Jurkat, Clone E6-1 (cell line): ENCODE measurements around the gene CGREF1.

Source experiments
- DNase-seq: peaks from one replicate; pipeline ENCODE4 v3.0.0-alpha.2; 2011; ENCODE audit warnings: low read depth, low spot score
- H3K4me3 ChIP-seq: 2 replicates; pipeline ENCODE4 v1.5.1; 2011; ENCODE audit warnings: mild to moderate bottlenecking, low read length, control low read depth, moderate library complexity

CGREF1 gene

GRCh38 chr2:27092696-27093429 lies 26.1 kb downstream of the CGREF1 start:
- H3K4me3 ChIP-seq, result no peak overlapping the region
- DNase-seq, result no peak

DNA sequence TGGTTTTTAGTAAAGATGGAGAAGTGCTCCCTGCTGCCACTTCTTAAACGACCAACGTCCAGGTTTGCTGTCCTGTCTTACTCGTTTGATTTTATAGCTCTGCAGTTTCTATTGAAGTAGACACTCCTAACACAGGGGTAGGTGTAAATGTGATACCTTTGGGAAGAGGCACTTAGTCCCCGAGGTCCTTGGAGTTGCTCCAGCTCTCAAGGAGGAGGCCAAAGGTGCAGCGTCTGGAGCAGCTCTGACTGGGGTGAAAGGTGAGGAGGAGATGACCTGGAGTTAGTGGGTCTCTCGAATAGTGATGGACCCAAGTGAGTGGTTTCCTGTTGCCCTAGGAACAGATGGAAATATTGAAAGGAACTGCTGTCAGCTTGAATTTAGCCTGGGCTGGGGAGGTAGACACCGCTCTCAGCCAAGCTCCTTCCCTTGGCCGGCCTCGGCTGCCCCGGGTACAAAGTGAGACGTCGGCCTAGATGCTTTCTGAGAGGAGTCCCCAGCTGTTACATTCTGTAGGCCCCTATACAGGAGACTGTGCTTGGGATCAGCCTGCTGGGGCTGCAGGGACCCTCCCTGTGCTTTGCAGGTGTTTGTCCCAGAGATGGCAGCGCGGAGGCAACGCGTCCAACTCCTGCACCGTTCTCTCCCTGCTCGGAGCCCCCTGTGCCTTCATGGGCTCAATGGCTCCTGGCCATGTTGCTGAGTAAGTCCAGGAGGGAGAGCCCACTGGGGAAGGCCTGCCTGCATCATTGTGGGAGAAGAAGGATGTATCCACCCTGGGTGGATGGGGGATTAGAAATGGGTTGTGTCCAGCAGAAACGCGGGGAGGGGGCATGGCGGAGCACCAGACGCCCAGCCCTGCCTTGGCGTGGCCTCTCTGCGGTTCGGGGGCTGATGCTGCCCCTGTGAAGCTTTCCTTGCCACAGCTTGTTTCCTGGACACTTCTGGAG lies 26.9 kb downstream of the CGREF1 start:
- DNase-seq, result no peak
- H3K4me3 ChIP-seq, result no peak overlapping the region

- no peak for DNase-seq
- H3K4me3 ChIP-seq, result no peak overlapping the region
Measured at GRCh38 chr2:27089111-27089954, 29.6 kb downstream of the CGREF1 start.

DNA sequence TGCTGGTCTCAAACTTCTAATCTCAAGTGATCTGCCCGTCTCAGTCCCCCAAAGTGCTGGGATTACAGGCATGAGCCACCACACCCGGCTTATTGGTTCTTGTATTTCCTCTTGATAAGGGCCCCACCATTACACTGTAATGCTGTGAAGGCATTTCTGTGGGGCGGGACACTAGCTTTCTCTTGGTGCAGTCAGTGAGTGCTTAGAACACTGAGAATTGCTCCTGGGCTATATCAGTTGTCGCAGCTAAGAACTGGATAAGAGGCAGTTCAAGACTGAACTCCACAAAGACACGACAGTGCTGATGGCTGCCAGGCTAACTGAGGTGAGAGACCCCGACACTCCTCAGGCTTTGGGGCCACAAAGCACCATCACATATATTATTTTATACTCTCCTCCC lies 30.3 kb downstream of the CGREF1 start:
- DNase-seq, result no peak
- no peak overlapping the region for H3K4me3 ChIP-seq

GRCh38 chr2:27087823-27088410 lies 31.0 kb downstream of the CGREF1 start:
- DNase-seq, result no peak
- no peak overlapping the region for H3K4me3 ChIP-seq

DNA sequence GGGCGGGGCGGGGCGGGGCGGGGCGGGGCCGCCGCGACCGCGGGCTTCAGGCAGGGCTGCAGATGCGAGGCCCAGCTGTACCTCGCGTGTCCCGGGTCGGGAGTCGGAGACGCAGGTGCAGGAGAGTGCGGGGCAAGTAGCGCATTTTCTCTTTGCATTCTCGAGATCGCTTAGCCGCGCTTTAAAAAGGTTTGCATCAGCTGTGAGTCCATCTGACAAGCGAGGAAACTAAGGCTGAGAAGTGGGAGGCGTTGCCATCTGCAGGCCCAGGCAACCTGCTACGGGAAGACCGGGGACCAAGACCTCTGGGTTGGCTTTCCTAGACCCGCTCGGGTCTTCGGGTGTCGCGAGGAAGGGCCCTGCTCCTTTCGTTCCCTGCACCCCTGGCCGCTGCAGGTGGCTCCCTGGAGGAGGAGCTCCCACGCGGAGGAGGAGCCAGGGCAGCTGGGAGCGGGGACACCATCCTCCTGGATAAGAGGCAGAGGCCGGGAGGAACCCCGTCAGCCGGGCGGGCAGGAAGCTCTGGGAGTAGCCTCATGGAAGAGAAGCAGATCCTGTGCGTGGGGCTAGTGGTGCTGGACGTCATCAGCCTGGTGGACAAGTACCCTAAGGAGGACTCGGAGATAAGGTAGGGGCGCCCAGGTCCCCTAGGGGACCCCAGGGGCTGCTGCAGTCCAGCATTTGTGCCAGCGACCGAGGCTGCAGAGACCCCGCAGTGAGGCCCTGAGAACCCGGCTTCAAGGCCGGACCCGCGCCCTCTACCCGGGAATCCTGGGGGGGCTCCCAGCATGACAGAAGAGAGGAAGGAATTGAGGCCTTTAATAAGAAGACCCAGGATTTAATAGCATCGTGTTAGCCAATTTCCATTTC lies 32.0 kb downstream of the CGREF1 start, which contains the start of gene KHK:
Gene KHK, plus strand, starts transcription at position 49 of the 870 bp plus-strand sequence. Its CDS starts 488 bp downstream, at position 537.
- DNase-seq, result no peak
- peak within 1 kb of the TSS; percentile 55 for H3K4me3 ChIP-seq

- peak; percentile 89 for DNase-seq
- H3K4me3 ChIP-seq, result peak overlapping the region; percentile 55
Measured at GRCh38 chr2:27086090-27086723, 32.7 kb downstream of the CGREF1 start.

DNA sequence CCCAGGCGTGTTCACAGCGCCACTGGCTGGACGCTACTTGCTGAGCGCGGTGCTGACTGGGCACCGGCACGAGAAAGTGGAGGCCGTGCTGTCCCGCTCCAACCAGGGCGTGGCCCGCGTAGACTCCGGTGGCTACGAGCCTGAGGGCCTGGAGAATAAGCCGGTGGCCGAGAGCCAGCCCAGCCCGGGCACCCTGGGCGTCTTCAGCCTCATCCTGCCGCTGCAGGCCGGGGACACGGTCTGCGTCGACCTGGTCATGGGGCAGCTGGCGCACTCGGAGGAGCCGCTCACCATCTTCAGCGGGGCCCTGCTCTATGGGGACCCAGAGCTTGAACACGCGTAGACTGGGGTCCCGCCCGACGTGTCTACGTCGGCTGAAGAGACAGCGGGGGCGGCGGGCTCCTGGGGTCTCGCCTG lies 33.2 kb downstream of the CGREF1 start:
- no peak overlapping the region; the same call in 1 of the 2 replicates for H3K4me3 ChIP-seq
- no peak for DNase-seq

DNA sequence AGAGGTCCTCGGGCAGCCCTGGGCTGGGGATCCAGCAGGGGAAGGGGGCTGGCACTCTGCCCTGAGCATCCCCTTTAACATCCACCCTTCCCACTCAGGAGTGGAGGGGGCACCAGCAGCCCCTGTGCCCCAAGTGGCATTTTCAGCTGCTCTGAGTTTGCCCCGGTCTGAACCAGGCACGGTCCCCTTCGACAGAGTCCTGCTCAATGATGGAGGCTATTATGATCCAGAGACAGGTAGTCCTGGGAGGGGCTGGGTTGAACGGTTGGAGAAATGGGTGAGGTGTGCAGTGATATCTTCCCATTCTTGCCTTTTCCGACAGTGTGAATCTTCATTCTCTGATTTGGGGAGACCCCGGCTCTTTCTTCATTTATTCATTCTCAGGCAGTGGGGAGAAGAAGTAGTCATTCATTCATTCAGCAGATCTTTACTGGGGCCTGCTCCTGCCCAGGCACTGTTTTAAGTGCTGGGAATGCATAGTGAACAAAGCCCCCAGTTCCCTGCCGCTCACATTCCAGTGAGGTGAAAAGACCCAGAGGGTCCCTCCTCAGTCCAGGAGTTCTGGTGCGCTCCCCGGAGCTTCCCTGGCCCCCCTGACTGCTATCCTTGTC lies 33.8 kb downstream of the CGREF1 start:
- no peak for DNase-seq
- no peak overlapping the region for H3K4me3 ChIP-seq

DNA sequence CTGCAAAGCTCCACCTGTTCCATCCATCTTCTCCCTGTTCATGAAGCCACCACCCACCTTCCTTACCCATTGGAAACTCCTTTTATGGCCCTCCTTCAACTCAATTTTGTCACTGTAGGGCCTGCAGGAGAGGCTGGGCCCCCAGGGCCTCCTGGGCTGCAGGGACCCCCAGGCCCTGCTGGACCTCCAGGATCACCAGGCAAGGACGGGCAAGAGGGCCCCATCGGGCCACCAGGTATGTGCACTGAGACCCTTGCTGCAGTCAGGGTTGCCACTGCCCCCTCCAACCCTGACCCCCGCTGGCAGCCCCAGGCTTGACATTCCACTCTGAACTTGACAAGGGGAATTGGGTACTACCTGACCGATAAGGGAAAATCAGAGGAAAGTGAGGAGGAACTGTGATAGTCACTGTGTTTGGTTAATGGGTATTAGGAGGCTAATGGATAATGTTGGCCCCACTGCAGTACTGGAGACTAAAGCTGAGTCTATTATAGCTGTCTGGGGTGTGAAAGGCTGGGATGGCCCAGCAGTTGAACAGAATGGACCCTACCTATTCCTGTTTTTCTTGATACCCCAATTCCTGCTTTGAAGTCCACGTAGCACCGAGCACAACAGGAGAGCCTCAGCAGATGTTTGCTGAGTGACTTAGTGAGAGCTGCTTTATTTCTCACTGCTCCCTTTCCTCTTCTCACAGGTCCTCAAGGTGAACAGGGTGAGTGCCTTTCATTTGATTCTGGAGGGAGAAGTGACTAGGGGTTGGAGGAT lies 34.4 kb downstream of the CGREF1 start:
- DNase-seq, result no peak
- H3K4me3 ChIP-seq, result no peak overlapping the region

DNA sequence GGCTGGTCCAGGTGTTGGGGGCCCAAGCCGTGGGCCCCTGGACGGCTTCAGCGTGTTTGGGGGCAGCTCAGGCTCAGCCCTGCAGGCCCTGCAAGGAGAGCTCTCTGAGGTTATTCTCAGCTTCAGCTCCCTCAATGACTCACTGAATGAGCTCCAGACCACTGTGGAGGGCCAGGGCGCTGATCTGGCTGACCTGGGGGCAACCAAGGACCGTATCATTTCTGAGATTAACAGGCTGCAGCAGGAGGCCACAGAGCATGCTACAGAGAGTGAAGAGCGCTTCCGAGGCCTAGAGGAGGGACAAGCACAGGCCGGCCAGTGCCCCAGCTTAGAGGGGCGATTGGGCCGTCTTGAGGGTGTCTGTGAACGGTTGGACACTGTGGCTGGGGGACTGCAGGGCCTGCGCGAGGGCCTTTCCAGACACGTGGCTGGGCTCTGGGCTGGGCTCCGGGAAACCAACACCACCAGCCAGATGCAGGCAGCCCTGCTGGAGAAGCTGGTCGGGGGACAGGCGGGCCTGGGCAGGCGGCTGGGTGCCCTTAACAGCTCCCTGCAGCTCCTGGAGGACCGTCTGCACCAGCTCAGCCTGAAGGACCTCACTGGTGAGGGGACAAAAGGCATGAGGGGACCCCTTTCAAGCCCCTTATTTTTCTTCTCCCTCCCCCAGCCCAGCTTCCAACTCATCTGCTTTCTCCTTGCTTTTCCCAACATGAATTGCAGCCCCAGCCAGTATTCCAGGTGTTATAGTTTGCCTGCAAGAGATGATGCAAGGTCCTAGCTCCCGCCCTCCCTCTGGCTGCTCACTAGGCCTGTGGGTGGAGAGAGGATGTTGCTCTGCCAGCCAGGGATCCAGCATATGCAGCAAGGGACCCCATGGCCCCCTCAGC lies 35.3 kb downstream of the CGREF1 start:
- DNase-seq, result no peak
- H3K4me3 ChIP-seq, result no peak overlapping the region

DNA sequence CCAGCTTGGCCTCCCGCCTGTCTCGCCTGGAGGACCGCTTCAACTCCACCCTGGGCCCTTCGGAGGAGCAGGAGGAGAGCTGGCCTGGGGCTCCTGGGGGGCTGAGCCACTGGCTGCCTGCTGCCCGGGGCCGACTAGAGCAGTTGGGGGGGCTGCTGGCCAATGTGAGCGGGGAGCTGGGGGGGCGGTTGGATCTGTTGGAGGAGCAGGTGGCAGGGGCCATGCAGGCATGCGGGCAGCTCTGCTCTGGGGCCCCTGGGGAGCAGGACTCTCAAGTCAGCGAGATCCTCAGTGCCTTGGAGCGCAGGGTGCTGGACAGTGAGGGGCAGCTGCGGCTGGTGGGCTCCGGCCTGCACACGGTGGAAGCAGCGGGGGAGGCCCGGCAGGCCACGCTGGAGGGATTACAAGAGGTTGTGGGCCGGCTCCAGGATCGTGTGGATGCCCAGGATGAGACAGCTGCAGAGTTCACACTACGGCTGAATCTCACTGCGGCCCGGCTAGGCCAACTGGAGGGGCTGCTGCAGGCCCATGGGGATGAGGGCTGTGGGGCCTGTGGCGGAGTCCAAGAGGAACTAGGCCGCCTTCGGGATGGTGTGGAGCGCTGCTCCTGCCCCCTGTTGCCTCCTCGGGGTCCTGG lies 36.0 kb downstream of the CGREF1 start:
- no peak overlapping the region for H3K4me3 ChIP-seq
- no peak for DNase-seq

GRCh38 chr2:27081984-27082772 lies 36.8 kb downstream of the CGREF1 start:
- peak overlapping the region; percentile 47 for H3K4me3 ChIP-seq
- no peak for DNase-seq

- no peak for DNase-seq
- no peak overlapping the region for H3K4me3 ChIP-seq
Measured at GRCh38 chr2:27080603-27080936, 38.4 kb downstream of the CGREF1 start.

- H3K4me3 ChIP-seq, result no peak overlapping the region
- no peak for DNase-seq
Measured at GRCh38 chr2:27080140-27080469, 38.8 kb downstream of the CGREF1 start.
